Measurements from ENCODE around the gene MAN1B1. TPM values are rescaled to one million over a fixed set of nuclear protein-coding genes. Genes with fewer than 3 reads are reported as not detected.

Gene MAN1B1
- polyA plus RNA-seq, 1 donor (not counting 4 experiments of a cell fraction or from before 2014, with no cell fraction given), result 34.3 TPM

DNA sequence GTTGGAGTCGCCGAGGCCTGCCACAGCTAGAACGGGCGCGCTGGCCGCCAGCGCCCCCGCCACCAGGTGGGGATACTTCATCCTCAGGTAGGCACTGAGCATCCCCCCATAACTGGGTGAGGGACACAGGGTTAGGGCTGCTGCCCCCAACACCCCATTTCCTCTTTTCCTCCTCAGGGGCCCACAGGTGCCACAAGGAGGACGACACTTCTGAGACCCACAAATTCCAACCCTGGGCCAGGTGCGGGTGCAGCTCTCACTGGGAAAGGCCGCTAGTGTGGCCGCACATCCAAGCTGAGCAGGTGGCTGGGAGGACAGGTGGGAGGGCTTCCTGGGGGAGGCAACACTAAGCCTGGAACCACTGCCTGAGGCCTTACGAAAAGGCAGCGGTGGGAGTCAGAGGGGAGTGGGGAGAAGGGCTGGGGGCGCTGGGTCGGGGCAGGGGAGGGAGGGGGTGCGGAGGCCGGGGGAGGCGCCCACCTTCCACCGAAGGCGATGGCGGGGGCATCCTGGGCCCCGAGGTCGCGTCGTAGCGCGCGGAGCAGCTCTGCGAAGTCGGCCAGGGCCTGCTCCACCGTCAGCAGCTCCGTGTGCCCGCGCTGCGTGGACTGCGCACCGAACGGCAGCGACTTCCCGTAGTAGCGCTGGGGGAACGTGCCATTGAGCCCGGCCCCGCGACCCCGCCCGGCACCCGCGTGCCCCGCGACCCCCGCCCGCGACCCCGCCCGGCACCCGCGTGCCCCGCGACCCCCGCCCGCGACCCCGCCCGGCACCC is 26.8 kb downstream of the MAN1B1 start:
- FAIRE-seq, result no peak
- H3K4me3 ChIP-seq (ENCODE audit: control insufficient read depth in 2 of 3, extremely low read depth in 1 of 3, insufficient read depth in 2 of 3, low read depth in 1 of 3, low read length in 3 of 3), result peak overlapping the region in 1 of 3 experiments; percentile 27

GRCh38 chr9:137114220-137114612 is 27.4 kb downstream of the MAN1B1 start:
- dilution Hi-C loops (cut with MboI; ENCODE audit: extremely low pct_ligation_motif_present, low sequenced_read_pairs), result no loop called here
- Histone ChIP-seq H3K9me1 (ENCODE audit: control insufficient read depth, extremely low read depth, insufficient read depth, low read length) (no peaks in the 10 kb centered on the region), H3K9ac (ENCODE audit: control insufficient read depth, extremely low read depth, insufficient read depth, low read length) (peak overlapping the region; percentile 33)

More for the DNA sequence above, 26.8 kb downstream of the MAN1B1 start:
- Histone ChIP-seq H3K4me1 (ENCODE audit: control insufficient read depth, extremely low read depth, insufficient read depth, low read length) (no peaks in the 10 kb centered on the region), H3K9ac (ENCODE audit: control insufficient read depth, extremely low read depth, insufficient read depth, low read length) (no peak overlapping the region), H4K20me1 (ENCODE audit: control insufficient read depth, extremely low read depth, insufficient read depth, low read length) (no peaks in the 10 kb centered on the region), H2AFZ (ENCODE audit: control insufficient read depth, low read length) (no peak overlapping the region), H3K4me2 (ENCODE audit: control insufficient read depth, extremely low read depth, insufficient read depth, low read depth, low read length) (peak overlapping the region; percentile 5), H3K79me2 (ENCODE audit: control insufficient read depth, insufficient read depth, low read length) (no peaks in the 10 kb centered on the region), H3K9me1 (ENCODE audit: control insufficient read depth, extremely low read depth, insufficient read depth, low read length) (no peaks in the 10 kb centered on the region), H3K36me3 (ENCODE audit: control insufficient read depth in 2 of 2, extremely low read depth in 1 of 2, insufficient read depth in 2 of 2, low read length in 2 of 2) (peaks cover 0 to 5% of the 10 kb centered on the region in 2 experiments), H3K27me3 (ENCODE audit: control insufficient read depth, extremely low read depth, insufficient read depth, low read length) (peaks cover 7% of the 10 kb centered on the region), H3K9me3 (ENCODE audit: control insufficient read depth, low read depth, low read length) (no peaks in the 10 kb centered on the region), H3K27ac (ENCODE audit: control insufficient read depth, insufficient read depth, low read length) (no peak overlapping the region)
- dilution Hi-C loops (cut with MboI; ENCODE audit: extremely low pct_ligation_motif_present, low sequenced_read_pairs), result no loop called here
- no peak for TF ChIP-seq CTCF (optimal IDR thresholded peaks at IDR 0.05 in 1 of 3, IDR thresholded peaks at IDR 0.05 in 1 of 3, conservative IDR thresholded peaks at IDR 0.05 in 1 of 3; ENCODE audit: extremely low read depth in 1 of 3, insufficient read depth in 2 of 3, low read length in 3 of 3)
- TF ChIP-seq EZH2 (IDR thresholded peaks at IDR 0.05; ENCODE audit: low read length), result no peak
- DNase-seq (ENCODE audit: low read depth, low spot score), result no peak

More at GRCh38 chr9:137114220-137114612, 27.4 kb downstream of the MAN1B1 start:
- no peak overlapping the region for H3K27ac ChIP-seq (ENCODE audit: control insufficient read depth, insufficient read depth, low read length)
- H3K27me3 ChIP-seq (ENCODE audit: control insufficient read depth, extremely low read depth, insufficient read depth, low read length), result peaks cover 7% of the 10 kb centered on the region
- peak overlapping the region; percentile 53 to 68 (median 61) for H3K4me3 ChIP-seq (ENCODE audit: control insufficient read depth in 2 of 3, extremely low read depth in 1 of 3, insufficient read depth in 2 of 3, low read depth in 1 of 3, low read length in 3 of 3)
- DNase-seq (ENCODE audit: low read depth, low spot score) (no peak), FAIRE-seq (no peak)
- H3K4me2 ChIP-seq (ENCODE audit: control insufficient read depth, extremely low read depth, insufficient read depth, low read depth, low read length), result peak overlapping the region; percentile 70
- H3K4me1 ChIP-seq (ENCODE audit: control insufficient read depth, extremely low read depth, insufficient read depth, low read length), result no peaks in the 10 kb centered on the region
- peaks cover 0 to 2% of the 10 kb centered on the region in 2 experiments for H3K36me3 ChIP-seq (ENCODE audit: control insufficient read depth in 2 of 2, extremely low read depth in 1 of 2, insufficient read depth in 2 of 2, low read length in 2 of 2)
- no peaks in the 10 kb centered on the region for H3K79me2 ChIP-seq (ENCODE audit: control insufficient read depth, insufficient read depth, low read length)
- no peaks in the 10 kb centered on the region for H4K20me1 ChIP-seq (ENCODE audit: control insufficient read depth, extremely low read depth, insufficient read depth, low read length)
- no peaks in the 10 kb centered on the region for H3K9me3 ChIP-seq (ENCODE audit: control insufficient read depth, low read depth, low read length)
- no peak overlapping the region for H2AFZ ChIP-seq (ENCODE audit: control insufficient read depth, low read length)
- TF ChIP-seq EZH2 (IDR thresholded peaks at IDR 0.05; ENCODE audit: low read length), result no peak
- TF ChIP-seq CTCF (optimal IDR thresholded peaks at IDR 0.05 in 1 of 3, IDR thresholded peaks at IDR 0.05 in 1 of 3, conservative IDR thresholded peaks at IDR 0.05 in 1 of 3; ENCODE audit: extremely low read depth in 1 of 3, insufficient read depth in 2 of 3, low read length in 3 of 3), result no peak

All from keratinocyte (primary cell).